ENCODE measurements around the gene EVA1A. TPM values are rescaled to one million over a fixed set of nuclear protein-coding genes. Genes with fewer than 3 reads are reported as not detected.

EVA1A gene
- total RNA-seq, 4 donors from 2014 or later, result 0.46 to 1.3 (median 0.50) TPM; not detected in 1

DNA sequence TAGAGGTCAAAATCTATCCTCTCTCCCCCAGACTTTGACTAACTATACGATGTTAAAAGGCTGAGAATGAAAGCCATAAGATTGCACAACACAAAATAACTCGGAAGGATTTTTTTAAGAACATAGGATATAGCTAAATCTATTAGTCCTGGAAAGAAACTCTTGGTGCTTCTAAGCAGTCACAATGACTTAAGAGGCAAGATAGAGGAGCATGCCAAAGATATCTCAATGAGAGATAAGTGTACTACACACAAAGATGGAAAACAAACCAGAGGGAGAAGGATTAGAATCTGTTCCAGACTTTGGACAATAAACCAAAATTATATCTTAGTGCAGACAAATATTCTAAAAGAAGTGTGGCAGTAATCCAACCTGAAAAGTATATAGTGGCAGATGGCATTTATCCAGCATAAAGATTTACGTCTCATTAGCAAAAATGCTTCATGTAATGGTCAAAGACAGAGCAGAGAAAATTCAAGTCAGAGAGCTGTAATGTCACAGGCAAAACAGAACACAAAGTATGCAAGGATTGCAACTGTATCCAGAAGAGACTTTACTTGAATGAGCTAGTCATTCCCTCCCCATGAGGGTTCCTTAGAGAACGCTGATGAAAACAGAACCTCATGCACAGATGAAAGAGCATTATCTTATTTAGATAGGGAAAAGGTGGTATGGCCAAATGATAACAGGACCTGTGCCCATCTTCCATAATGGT is 28.8 kb upstream of the EVA1A start:
- TF ChIP-seq, protein P1, sequence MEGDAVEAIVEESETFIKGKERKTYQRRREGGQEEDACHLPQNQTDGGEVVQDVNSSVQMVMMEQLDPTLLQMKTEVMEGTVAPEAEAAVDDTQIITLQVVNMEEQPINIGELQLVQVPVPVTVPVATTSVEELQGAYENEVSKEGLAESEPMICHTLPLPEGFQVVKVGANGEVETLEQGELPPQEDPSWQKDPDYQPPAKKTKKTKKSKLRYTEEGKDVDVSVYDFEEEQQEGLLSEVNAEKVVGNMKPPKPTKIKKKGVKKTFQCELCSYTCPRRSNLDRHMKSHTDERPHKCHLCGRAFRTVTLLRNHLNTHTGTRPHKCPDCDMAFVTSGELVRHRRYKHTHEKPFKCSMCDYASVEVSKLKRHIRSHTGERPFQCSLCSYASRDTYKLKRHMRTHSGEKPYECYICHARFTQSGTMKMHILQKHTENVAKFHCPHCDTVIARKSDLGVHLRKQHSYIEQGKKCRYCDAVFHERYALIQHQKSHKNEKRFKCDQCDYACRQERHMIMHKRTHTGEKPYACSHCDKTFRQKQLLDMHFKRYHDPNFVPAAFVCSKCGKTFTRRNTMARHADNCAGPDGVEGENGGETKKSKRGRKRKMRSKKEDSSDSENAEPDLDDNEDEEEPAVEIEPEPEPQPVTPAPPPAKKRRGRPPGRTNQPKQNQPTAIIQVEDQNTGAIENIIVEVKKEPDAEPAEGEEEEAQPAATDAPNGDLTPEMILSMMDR (IDR thresholded peaks at IDR 0.05), result no peak
- no peak for ATAC-seq (ENCODE audit: low FRiP score)

DNA sequence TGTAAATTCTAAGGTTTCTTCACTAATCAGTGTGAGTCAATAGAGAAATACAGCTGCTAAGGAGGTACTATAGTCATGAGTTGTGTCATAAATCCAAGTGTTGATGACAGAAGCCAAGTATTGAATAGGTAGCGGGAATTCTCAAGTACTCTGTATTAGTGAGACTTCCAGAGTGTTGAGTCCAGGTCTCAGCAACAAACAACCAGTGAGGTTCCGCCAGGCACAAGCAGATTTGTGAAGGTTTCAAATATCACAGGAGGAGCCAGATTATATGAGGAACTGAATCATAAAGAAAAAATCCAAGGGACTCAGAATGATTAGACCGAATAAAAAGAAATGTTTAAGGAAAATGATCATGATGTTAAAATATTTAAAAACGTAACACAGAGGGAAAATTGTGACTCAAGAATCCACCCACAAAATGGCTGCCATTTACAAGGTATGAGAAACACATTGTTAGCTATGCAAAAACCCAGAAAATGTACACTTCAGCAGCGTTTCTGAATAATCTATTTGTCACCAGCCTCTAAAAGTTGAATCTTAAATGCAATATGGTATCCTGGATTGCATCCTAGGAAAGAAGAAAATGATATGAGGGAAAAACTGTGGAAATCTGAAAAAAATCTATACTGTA is 27.3 kb upstream of the EVA1A start:
- ATAC-seq (ENCODE audit: low FRiP score) (no peak), DNase-seq (ENCODE audit: low spot score) (no peak)
- TF ChIP-seq, protein P1 (IDR thresholded peaks at IDR 0.05), result no peak

More for the DNA sequence above, 28.8 kb upstream of the EVA1A start:
- no peak for DNase-seq (ENCODE audit: low spot score)

DNA sequence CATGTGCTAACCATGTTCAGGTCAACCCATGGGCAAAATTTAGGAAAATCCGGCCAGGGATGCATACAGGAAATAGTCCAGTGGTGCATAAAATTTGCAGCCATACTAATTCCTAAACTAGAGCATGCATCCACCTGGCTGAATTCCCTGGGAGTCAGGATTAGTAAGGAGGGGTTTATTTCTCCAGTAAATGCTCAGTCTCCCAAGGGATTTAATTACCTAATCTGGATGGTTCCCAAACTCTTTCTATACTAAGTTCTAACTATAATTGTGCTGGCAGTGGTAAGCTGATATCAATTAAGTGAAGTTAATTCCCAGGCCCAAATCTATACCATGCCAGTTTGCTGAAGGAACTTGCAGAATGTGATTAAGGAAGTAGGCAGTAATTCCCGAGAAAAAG is 26.2 kb upstream of the EVA1A start:
- no peak for ATAC-seq (ENCODE audit: low FRiP score)
- no peak for DNase-seq (ENCODE audit: low spot score)
- TF ChIP-seq, protein P1 (IDR thresholded peaks at IDR 0.05), result no peak

GRCh38 chr2:75582840-75583239 is 22.1 kb upstream of the EVA1A start:
- ATAC-seq (ENCODE audit: low FRiP score) (no peak), DNase-seq (ENCODE audit: low spot score) (no peak)
- TF ChIP-seq, protein P1 (IDR thresholded peaks at IDR 0.05), result no peak

DNA sequence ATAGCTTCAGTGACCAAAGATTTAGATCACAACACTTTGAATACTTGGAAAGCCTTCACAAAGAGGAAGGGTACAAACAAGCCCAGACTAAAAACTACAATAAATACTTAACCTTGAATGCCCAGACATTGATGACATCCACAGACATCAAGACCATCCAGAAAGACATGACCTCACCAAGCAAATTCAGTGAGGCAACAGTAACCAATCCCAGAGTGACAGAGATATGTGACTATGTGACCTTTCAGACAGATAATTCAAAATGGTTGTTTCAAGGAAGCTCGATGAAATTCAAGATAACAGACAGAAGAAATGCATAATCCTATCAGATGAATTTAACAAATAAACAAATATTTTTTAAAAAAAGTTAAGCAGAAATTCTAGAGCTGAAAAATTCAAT is 19.9 kb upstream of the EVA1A start:
- no peak for ATAC-seq (ENCODE audit: low FRiP score)
- TF ChIP-seq, protein P1 (IDR thresholded peaks at IDR 0.05), result no peak
- DNase-seq (ENCODE audit: low spot score), result no peak

DNA sequence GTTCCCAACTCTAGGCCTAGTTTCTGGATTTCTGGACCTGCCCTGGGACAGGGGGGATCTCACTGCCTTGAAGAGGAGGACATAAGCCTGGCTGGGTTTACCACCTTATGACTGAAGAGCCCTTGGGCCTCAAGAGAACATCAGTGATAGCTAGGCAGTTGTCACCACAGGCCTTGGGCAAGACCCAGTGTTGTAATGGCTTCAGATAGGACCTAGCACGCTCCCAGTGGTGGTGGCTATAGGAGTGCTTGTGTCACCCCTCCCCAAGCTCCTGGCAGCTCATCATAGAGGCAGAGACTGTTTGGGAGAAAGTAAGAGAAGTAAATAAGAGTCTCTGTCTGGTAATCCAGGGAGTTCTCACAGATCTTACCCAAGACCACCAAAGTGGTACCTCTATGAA is 19.4 kb upstream of the EVA1A start:
- TF ChIP-seq, protein P1 (IDR thresholded peaks at IDR 0.05), result no peak
- ATAC-seq (ENCODE audit: low FRiP score), result no peak
- DNase-seq (ENCODE audit: low spot score), result no peak

DNA sequence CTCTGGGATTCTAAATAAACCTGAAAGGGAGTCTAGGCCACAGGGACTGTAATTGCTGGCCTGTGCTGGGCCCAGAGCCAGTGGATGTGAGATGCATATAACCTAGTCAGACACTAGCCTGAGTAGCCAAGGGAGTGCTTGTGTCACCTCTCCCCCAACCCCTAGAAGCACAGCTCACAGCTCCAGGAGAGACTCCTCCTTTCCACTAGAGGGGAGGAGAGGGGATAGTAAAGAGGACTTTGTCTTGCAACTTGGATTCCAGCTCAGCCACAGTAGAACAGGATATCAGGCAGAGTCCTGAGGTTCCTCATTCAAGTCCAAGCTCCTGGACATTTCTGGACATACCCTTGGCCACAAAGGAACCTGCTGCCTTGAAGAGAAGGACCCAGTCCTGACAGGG is 18.4 kb upstream of the EVA1A start:
- TF ChIP-seq, protein P1 (IDR thresholded peaks at IDR 0.05), result no peak
- DNase-seq (ENCODE audit: low spot score), result no peak
- no peak for ATAC-seq (ENCODE audit: low FRiP score)
